Measurements from ENCODE around the gene NFYB.

Gene NFYB

DNA sequence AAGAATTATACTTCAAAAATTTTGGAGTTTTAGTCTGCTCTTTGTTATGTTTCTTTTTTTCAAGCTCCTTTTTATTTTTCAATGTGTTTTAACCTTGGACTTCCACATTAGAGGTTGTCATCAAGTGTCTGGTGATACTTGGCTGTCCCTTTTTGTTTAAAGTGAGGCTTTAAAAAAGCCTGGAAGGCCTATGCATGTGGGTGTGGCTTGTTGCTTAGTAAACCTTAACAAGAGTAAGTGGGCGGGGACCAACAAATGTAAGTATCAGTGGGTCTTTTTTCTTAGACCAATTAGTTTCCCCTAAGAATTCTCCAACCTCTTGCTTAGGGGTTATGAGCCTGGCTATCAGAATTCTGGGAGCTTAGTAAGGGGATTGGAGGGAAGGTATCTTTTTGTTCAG, 47.3 kb downstream of the NFYB start:
- H3K36me3 ChIP-seq (replicated peaks) = peaks cover 15% of the 10 kb centered on the region
- no peak for DNase-seq
- no peak overlapping the region for H3K27ac ChIP-seq
- in situ Hi-C loops (cut with HindIII; ENCODE audit: low pct_ligation_motif_present, low sequenced_read_pairs) = no loop called here
- TF ChIP-seq, protein P1, sequence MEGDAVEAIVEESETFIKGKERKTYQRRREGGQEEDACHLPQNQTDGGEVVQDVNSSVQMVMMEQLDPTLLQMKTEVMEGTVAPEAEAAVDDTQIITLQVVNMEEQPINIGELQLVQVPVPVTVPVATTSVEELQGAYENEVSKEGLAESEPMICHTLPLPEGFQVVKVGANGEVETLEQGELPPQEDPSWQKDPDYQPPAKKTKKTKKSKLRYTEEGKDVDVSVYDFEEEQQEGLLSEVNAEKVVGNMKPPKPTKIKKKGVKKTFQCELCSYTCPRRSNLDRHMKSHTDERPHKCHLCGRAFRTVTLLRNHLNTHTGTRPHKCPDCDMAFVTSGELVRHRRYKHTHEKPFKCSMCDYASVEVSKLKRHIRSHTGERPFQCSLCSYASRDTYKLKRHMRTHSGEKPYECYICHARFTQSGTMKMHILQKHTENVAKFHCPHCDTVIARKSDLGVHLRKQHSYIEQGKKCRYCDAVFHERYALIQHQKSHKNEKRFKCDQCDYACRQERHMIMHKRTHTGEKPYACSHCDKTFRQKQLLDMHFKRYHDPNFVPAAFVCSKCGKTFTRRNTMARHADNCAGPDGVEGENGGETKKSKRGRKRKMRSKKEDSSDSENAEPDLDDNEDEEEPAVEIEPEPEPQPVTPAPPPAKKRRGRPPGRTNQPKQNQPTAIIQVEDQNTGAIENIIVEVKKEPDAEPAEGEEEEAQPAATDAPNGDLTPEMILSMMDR (IDR thresholded peaks at IDR 0.05; ENCODE audit: low read depth, low read length, missing control alignments) = no peak
- H3K27me3 ChIP-seq (replicated peaks) = no peaks in the 10 kb centered on the region
- H3K4me3 ChIP-seq (ENCODE audit: low read depth, low read length) = no peak overlapping the region

DNA sequence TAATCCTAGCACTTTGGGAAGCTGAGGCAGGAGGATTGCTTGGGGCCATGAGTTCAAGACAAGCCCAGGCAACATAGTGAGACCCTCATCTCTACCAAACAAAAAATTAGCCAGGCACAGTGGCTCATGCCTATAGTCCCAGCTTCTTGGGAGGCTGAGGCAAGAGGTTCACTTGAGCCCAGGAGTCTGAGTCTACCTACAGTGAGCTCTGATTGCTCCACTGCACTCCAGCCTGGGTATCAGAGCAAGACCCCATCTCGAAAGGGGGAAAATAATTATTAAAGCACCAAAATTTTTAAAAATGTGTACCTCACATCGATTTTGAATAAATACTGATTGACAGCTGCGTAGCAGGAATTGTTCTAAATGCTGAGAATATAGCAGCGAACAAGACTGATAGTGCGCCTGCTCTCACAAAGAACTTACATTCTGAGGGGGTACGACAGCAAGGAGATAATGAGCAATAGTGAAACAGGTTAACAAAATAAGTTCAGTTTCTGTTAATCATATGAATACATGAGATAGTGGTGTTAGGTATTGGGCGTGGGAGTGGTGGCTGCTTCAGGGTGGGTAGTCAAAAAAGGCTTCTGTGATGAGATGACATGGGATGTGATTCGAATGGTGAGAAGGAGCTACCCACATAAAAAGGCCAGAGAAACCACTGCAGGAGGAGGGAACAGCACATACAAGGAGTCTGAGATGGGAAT, 54.1 kb downstream of the NFYB start:
- no peak for DNase-seq
- Histone ChIP-seq H3K4me3 (ENCODE audit: low read depth, low read length) (no peak overlapping the region), H3K27me3 (replicated peaks) (no peaks in the 10 kb centered on the region), H3K27ac (no peak overlapping the region), H3K36me3 (replicated peaks) (peaks cover 12% of the 10 kb centered on the region)
- in situ Hi-C loops (cut with HindIII; ENCODE audit: low pct_ligation_motif_present, low sequenced_read_pairs) = no loop called here
- TF ChIP-seq, protein P1 (IDR thresholded peaks at IDR 0.05; ENCODE audit: low read depth, low read length, missing control alignments) = no peak

DNA sequence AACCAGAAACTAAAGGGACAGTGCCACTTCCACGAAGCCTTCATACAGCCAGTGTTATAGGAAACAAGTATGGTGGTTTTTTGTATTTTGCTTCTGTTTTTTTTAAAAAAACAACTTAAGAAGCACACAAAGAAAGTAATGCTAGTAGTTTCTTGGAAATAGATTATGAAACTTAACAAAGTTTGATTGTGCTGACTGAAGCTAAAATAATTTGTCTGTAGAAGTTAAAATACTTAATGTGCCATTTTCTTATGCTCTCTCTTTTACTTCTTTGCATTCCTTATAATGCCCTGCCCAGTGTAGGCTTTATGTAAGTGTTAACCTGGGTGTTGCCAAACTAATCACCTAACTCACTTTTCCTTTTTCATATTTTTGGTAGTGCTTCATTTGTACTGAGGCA, 57.2 kb downstream of the NFYB start:
- TF ChIP-seq, protein P1 (IDR thresholded peaks at IDR 0.05; ENCODE audit: low read depth, low read length, missing control alignments) = no peak
- Histone ChIP-seq H3K4me3 (ENCODE audit: low read depth, low read length) (no peak overlapping the region), H3K27me3 (replicated peaks) (no peaks in the 10 kb centered on the region), H3K36me3 (replicated peaks) (peaks cover 3% of the 10 kb centered on the region), H3K27ac (no peak overlapping the region)
- in situ Hi-C loops (cut with HindIII; ENCODE audit: low pct_ligation_motif_present, low sequenced_read_pairs) = no loop called here
- DNase-seq = no peak

DNA sequence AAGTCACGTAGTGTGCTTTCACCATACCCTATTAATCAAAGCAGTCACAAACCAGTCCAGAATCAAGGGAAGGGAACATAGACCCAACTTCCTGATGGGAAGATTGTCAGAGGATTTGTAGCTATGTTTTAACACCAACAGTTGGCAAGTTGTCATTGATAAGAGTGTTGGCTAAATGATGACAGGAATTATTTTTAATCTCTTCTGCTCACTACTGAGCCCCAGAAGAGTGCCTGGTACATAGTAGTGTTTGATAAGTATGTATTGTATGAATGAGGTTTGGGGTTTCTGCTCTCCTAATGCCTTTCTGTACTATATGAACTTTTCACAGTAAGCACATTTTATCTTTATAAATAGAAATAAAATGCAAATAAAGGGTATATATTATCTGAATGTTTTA, 59.0 kb downstream of the NFYB start:
- no peak for DNase-seq
- TF ChIP-seq, protein P1 (IDR thresholded peaks at IDR 0.05; ENCODE audit: low read depth, low read length, missing control alignments) = no peak
- Histone ChIP-seq H3K27ac (no peak overlapping the region), H3K4me3 (ENCODE audit: low read depth, low read length) (no peak overlapping the region), H3K27me3 (replicated peaks) (no peaks in the 10 kb centered on the region), H3K36me3 (replicated peaks) (peaks cover under 1% of the 10 kb centered on the region)
- in situ Hi-C loops (cut with HindIII; ENCODE audit: low pct_ligation_motif_present, low sequenced_read_pairs) = no loop called here

DNA sequence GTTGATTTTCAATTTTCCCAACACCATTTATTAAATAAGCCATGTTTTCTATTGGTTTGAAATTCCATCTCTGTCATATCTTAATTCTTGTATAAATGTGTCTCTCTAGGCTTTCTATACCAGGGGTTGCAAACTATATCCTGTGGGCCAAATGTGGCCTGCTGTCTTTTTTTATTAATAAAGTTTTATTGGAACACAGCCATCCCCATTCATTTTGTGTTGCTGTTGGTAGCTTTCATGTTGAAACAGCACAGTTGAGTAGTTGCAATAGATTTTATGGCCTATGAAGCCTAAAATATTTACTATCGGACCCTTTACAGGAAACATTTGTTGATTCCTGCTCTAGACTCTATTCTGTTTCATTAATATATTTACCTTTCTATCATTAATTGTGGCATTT, 64.3 kb downstream of the NFYB start:
- Histone ChIP-seq H3K27ac (no peak overlapping the region), H3K27me3 (replicated peaks) (no peaks in the 10 kb centered on the region), H3K4me3 (ENCODE audit: low read depth, low read length) (no peak overlapping the region), H3K36me3 (replicated peaks) (peaks cover 2% of the 10 kb centered on the region)
- TF ChIP-seq, protein P1 (IDR thresholded peaks at IDR 0.05; ENCODE audit: low read depth, low read length, missing control alignments) = no peak
- in situ Hi-C loops (cut with HindIII; ENCODE audit: low pct_ligation_motif_present, low sequenced_read_pairs) = no loop called here
- DNase-seq = no peak

DNA sequence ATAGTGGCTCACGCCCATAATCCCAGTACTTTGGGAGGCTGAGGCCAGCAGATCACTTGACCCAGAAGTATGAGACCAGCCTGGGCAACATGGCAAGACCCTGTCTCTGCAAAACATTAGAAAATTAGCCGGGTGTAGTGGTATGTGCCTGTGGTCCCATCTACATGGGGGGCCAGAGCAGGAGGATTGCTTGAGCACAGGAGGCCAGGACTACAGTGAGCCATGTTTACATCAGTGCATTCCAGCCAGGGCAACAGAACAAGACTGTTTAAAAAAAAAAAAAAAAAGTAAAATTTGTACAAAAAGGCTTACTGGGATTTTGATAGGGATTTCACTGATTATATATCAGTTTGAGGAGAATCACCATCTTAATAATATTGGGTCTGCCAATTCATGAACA, 65.9 kb downstream of the NFYB start:
- in situ Hi-C loops (cut with HindIII; ENCODE audit: low pct_ligation_motif_present, low sequenced_read_pairs) = no loop called here
- H3K4me3 ChIP-seq (ENCODE audit: low read depth, low read length) = no peak overlapping the region
- H3K27ac ChIP-seq = no peak overlapping the region
- H3K27me3 ChIP-seq (replicated peaks) = no peaks in the 10 kb centered on the region
- TF ChIP-seq, protein P1 (IDR thresholded peaks at IDR 0.05; ENCODE audit: low read depth, low read length, missing control alignments) = no peak
- peaks cover 5% of the 10 kb centered on the region for H3K36me3 ChIP-seq (replicated peaks)
- no peak for DNase-seq
